GM21423 (cell line): ENCODE data around the gene FAM47B.

Experiments
- ATAC-seq: cut with Tn5 transposase; IDR thresholded peaks from one replicate; pipeline ENCODE4 v1.9.1; 2021; ENCODE audit warnings: mild to moderate bottlenecking, moderate library complexity; ENCODE audit not compliant: unreplicated experiment

The FAM47B gene

GRCh38 chrX:34942496-34942895, at the start of gene FAM47B:
FAM47B (plus strand) TSS chrX:34942796; CDS start chrX:34942832, 36 bp downstream.
- no peak for ATAC-seq

GRCh38 chrX:34893741-34894140, 48.9 kb upstream of the FAM47B start:
- no peak for ATAC-seq

GRCh38 chrX:34900691-34901090, 41.9 kb upstream of the FAM47B start:
- ATAC-seq: no peak

GRCh38 chrX:34901761-34902160, 40.8 kb upstream of the FAM47B start:
- ATAC-seq: no peak

- ATAC-seq: no peak
Observed at GRCh38 chrX:34903316-34903715, 39.3 kb upstream of the FAM47B start.

GRCh38 chrX:34909151-34909550, 33.4 kb upstream of the FAM47B start:
- ATAC-seq: no peak

- no peak for ATAC-seq
Observed at GRCh38 chrX:34915463-34916225, 27.0 kb upstream of the FAM47B start.

- no peak for ATAC-seq
Observed at GRCh38 chrX:34917146-34917545, 25.4 kb upstream of the FAM47B start.

GRCh38 chrX:34918091-34918736, 24.4 kb upstream of the FAM47B start:
- ATAC-seq: no peak

GRCh38 chrX:34918856-34919255, 23.7 kb upstream of the FAM47B start:
- ATAC-seq: no peak

GRCh38 chrX:34927866-34928265, 14.7 kb upstream of the FAM47B start:
- ATAC-seq: no peak

- ATAC-seq: no peak
Observed at GRCh38 chrX:34943235-34943634, 639 bp downstream of the FAM47B start.

GRCh38 chrX:34956916-34957315, 14.3 kb downstream of the FAM47B start:
- no peak for ATAC-seq

GRCh38 chrX:34961662-34962061, 19.1 kb downstream of the FAM47B start:
- ATAC-seq: no peak

GRCh38 chrX:34972206-34972605, 29.6 kb downstream of the FAM47B start:
- ATAC-seq: no peak

GRCh38 chrX:34978171-34978570, 35.6 kb downstream of the FAM47B start:
- no peak for ATAC-seq

- no peak for ATAC-seq
Observed at GRCh38 chrX:34987646-34988045, 45.0 kb downstream of the FAM47B start.
